Uterus (tissue), 4 donors: ENCODE measurements around the gene ULK4. TPM values are rescaled to one million over a fixed set of nuclear protein-coding genes. Genes with fewer than 3 reads are reported as not detected.
"Not testable (repeated sequence)": the region's sequence is repeated elsewhere in the genome, so short reads cannot be mapped to it uniquely, and the experiment has no call there.

Experiments used
- DNase-seq, 2 donors: peaks; one replicate each; pipeline ENCODE4 v3.0.0-alpha.2; 2019 to 2020
- H3K27ac ChIP-seq, 2 donors: fragments of 200-600 bp; sonication (generic); 1 replicate in 1 of 2; 2 replicates in 1 of 2; pipeline ENCODE4 v1.5.1; 2016 to 2018
- H3K27me3 ChIP-seq, 2 donors: fragments of 200-600 bp; sonication (generic); one replicate each; pipeline ENCODE4 v1.5.1; 2018 to 2019; ENCODE audit warnings: control low read depth in 1 of 2
- H3K36me3 ChIP-seq, 2 donors: fragments of 200-600 bp; sonication (generic); one replicate each; pipeline ENCODE4 v1.5.1; 2019; ENCODE audit warnings: control low read depth in 1 of 2
- H3K4me1 ChIP-seq, 2 donors: fragments of 200-600 bp; sonication (generic); one replicate each; pipeline ENCODE4 v1.5.1; 2018 to 2019; ENCODE audit warnings: control low read depth in 1 of 2
- H3K4me3 ChIP-seq, 2 donors: fragments of 200-600 bp; sonication (generic); 1 replicate in 1 of 2; 2 replicates in 1 of 2; pipeline ENCODE4 v1.5.1; 2018 to 2019; ENCODE audit warnings: mild to moderate bottlenecking in 1 of 2
- H3K9me3 ChIP-seq, 2 donors: fragments of 200-600 bp; sonication (generic); one replicate each; pipeline ENCODE4 v1.5.1; 2019; ENCODE audit warnings: control low read depth in 1 of 2
- POLR2A ChIP-seq, 2 donors: fragments of 450-650 bp; IDR thresholded peaks; one replicate each; pipeline ENCODE4 v1.6.1; 2016; ENCODE audit warnings: antibody characterized with exemption in 2 of 2, mild to moderate bottlenecking in 1 of 2, moderate library complexity in 1 of 2
- intact Hi-C: fragments of 100-400 bp; cut with DNase I; formaldehyde crosslinking; loops from one replicate; pipeline ENCODE4 v1.15.1; 2023; ENCODE audit warnings: low total_unique reads
- total RNA-seq, 4 donors: library from RNA; depleted of rRNA in 3 of 4; stranded (reverse); fragments of >200 nt in 3 of 4; gene quantifications; one replicate each; pipeline versions ENCODE4 v1.1.0 to v1.2.4, GENCODE V29; 2014 to 2023
- TF ChIP-seq, protein P1 (sequence below), 4 experiments: fragments of 200-600 bp in 2 of 4; fragments of 450-650 bp in 2 of 4; sonication (generic) in 2 of 4; IDR thresholded peaks; one replicate each; pipeline ENCODE4 v1.5.1; 2016 to 2019; ENCODE audit warnings: antibody characterized with exemption in 4 of 4, mild to moderate bottlenecking in 2 of 4, moderate library complexity in 1 of 4
- donor health status: DM: yes; HTN: yes; CAD: no.

The ULK4 gene
- total RNA-seq, 4 donors from 2014 or later = 8.7 to 118 (median 26.1) TPM

DNA sequence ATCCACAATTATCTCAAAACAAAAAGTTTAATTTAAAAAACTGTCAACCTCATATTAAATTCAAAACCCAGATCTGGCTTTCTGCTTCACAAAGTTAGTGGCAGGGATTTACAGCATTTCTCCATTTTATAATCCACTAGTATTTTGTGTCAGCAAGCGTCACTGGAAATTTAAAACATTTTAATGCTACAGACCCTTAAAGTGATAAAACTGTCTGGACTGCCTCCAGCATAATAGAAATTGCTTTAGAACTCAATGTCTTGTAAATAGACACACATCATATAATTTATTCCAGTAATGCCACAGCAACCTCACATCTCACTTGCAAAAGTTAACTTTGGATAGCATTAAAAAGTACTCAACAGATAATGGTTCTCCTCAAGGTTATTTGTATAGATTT lies 116.1 kb downstream of the ULK4 start:
- Histone ChIP-seq H3K9me3 (no peaks in the 10 kb centered on the region), H3K27me3 (no peaks in the 10 kb centered on the region), H3K36me3 (no peaks in the 10 kb centered on the region), H3K4me3 (no peak overlapping the region), H3K27ac (no peak overlapping the region), H3K4me1 (peaks cover 0 to 7% of the 10 kb centered on the region in 2 donors)
- intact Hi-C loops = no loop called here
- TF ChIP-seq, protein P1, sequence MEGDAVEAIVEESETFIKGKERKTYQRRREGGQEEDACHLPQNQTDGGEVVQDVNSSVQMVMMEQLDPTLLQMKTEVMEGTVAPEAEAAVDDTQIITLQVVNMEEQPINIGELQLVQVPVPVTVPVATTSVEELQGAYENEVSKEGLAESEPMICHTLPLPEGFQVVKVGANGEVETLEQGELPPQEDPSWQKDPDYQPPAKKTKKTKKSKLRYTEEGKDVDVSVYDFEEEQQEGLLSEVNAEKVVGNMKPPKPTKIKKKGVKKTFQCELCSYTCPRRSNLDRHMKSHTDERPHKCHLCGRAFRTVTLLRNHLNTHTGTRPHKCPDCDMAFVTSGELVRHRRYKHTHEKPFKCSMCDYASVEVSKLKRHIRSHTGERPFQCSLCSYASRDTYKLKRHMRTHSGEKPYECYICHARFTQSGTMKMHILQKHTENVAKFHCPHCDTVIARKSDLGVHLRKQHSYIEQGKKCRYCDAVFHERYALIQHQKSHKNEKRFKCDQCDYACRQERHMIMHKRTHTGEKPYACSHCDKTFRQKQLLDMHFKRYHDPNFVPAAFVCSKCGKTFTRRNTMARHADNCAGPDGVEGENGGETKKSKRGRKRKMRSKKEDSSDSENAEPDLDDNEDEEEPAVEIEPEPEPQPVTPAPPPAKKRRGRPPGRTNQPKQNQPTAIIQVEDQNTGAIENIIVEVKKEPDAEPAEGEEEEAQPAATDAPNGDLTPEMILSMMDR (IDR thresholded peaks at IDR 0.05) = no peak
- no peak for TF ChIP-seq POLR2A (IDR thresholded peaks at IDR 0.05)
- DNase-seq = no peak

DNA sequence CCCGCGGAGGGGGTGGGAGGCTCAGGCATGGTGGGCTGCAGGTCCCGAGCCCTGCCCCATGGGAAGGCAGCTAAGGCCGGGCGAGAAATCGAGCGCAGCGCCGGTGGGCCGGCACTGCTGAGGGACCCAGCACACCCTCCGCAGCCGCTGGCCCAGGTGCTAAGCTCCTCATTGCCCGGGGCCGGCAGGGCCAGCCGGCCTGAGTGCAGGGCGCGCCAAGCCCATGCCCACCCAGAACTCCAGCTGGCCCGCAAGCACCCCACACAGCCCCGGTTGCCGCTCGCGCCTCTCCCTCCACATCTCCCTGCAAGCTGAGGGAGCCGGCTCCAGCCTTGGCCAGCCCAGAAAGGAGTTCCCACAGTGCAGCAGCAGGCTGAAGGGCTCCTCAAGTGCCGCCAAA lies 117.6 kb downstream of the ULK4 start:
- DNase-seq, H3K9me3 ChIP-seq, H3K4me1 ChIP-seq, H3K27me3 ChIP-seq, intact Hi-C loops, H3K4me3 ChIP-seq, H3K27ac ChIP-seq, H3K36me3 ChIP-seq: not testable (repeated sequence)

DNA sequence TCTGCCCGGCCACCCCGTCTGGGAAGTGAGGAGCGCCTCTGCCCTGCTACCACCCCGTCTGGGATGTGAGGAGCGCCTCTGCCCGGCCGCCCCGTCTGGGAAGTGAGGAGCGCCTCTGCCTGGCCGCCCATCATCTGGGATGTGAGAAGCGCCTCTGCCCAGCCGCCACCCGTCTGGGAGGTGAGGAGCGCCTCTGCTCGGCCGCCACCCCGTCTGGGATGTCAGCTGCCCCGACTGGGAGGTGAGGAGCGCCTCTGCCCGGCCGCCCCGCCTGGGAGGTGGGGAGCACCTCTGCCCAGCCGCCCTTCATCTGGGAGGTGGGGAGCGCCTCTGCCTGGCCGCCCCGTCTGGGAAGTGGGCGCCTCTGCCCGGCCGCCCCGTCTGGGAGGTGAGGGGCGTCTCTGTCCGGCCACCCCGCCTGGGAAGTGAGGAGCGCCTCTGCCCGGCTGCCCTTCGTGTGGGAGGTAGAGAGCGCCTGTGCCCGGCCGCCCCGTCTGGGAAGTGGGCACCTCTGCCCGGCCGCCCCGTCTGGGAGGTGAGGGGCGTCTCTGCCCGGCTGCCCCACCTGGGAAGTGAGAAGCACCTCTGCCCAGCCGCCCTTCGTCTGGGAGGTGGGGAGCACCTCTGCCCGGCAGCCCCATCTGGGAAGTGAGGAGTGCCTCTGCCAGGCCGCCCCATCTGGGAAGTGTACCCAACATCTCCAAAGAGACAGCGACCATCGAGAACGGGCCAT lies 120.8 kb downstream of the ULK4 start:
- H3K4me1 ChIP-seq, intact Hi-C loops, H3K36me3 ChIP-seq, DNase-seq, H3K4me3 ChIP-seq, H3K27me3 ChIP-seq, H3K9me3 ChIP-seq, H3K27ac ChIP-seq: not testable (repeated sequence)

DNA sequence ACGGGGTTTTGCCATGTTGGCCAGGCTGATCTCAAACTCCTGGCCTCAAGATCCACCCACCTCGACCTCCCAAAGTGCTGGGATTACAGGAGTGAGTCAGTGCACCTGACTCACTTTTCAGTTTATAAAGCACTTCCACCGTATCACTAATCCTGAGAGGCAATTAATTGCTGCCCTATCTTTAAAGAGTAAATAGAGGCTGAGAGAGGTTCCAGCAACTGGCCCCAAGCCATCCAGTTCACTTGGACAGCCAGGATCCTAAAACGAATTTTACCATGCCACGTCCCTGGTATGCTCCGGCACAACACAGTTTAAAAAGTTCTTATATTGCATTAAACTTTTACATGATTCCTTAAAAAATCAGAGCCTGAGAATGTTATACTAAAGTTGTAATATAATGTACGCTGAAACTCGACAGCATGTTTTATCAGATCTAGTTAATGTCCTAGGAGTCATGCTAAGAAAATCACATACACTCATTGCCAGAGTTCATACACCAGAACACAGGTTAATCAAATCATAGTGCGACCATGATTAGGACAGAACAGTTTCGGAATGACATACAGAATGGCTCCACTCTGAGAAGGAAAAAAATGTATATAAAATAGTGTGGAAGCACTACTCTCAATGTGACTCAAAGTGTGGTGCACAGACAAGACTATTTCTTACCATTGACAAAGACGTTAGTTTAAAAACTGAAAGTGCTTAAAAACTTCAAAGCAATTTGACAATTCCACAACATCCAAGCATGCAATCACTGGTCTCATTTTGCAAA lies 125.4 kb downstream of the ULK4 start:
- Histone ChIP-seq H3K27me3 (no peaks in the 10 kb centered on the region), H3K4me1 (no peaks in the 10 kb centered on the region), H3K4me3 (no peak overlapping the region), H3K27ac (no peak overlapping the region), H3K36me3 (no peaks in the 10 kb centered on the region), H3K9me3 (no peaks in the 10 kb centered on the region)
- no peak for DNase-seq
- intact Hi-C loops = no loop called here
- TF ChIP-seq, protein P1 (IDR thresholded peaks at IDR 0.05) = no peak
- TF ChIP-seq POLR2A (IDR thresholded peaks at IDR 0.05) = no peak

DNA sequence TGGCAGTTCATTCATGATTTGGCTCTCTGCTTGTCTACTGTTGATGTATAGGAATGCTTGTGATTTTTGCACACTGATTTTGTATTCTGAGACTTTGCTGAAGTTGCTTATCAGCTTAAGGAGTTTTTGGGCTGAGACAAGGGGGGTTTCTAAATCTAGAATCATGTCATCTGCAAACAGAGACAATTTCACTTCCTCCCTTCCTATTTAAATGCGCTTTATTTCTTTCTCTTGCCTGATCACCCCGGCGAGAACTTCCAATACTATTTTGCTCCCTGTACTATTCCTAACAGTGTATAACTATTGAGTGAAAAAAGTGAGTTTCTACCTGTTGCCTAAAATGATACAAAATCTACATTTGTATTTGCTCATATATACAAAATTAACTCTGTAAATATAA lies 128.3 kb downstream of the ULK4 start:
- Histone ChIP-seq H3K27me3 (no peaks in the 10 kb centered on the region), H3K27ac (no peak overlapping the region), H3K4me1 (no peaks in the 10 kb centered on the region), H3K4me3 (no peak overlapping the region), H3K9me3 (no peaks in the 10 kb centered on the region), H3K36me3 (no peaks in the 10 kb centered on the region)
- DNase-seq = no peak
- TF ChIP-seq, protein P1 (IDR thresholded peaks at IDR 0.05) = no peak
- TF ChIP-seq POLR2A (IDR thresholded peaks at IDR 0.05) = no peak
- intact Hi-C loops = no loop called here

DNA sequence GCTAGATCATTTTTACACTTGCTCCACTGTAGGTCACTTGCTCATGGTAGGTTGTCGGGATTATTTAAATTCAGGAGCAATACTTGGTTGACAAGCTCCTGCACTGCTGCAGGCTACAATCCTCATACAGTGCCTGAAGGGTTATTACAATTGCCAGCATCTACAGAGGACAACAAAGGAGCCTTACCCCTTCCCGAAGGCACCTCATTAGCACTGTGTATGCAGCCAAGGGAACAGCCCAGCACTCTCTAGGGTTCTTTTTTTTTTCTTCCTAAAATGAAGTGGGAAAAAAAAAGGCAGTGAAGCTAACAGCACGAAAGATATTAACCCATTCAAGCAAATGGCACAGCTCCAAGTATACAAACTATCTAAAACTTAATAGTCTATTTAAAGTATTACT lies 142.7 kb downstream of the ULK4 start:
- DNase-seq = no peak
- Histone ChIP-seq H3K27ac (no peak overlapping the region), H3K4me1 (no peaks in the 10 kb centered on the region), H3K27me3 (no peaks in the 10 kb centered on the region), H3K9me3 (no peaks in the 10 kb centered on the region), H3K36me3 (no peaks in the 10 kb centered on the region), H3K4me3 (no peak overlapping the region)
- TF ChIP-seq, protein P1 (IDR thresholded peaks at IDR 0.05) = no peak
- TF ChIP-seq POLR2A (IDR thresholded peaks at IDR 0.05) = no peak
- intact Hi-C loops = no loop called here
